Nephron (organoid): ENCODE data around the gene ARAP2.

Experiments
- H3K27ac Mint-ChIP-seq, 3 experiments: 2 replicates each; pipeline ENCODE4 v1.8.0; 2020; ENCODE audit warnings: mixed read lengths in 3 of 3, mild to moderate bottlenecking in 2 of 3, moderate library complexity in 1 of 3
- H3K27me3 Mint-ChIP-seq: 2 replicates; pipeline ENCODE4 v1.8.0; 2021; ENCODE audit warnings: low read depth, mild to moderate bottlenecking, moderate library complexity, mixed read lengths
- H3K36me3 Mint-ChIP-seq: 2 replicates; pipeline ENCODE4 v1.8.0; 2020; ENCODE audit warnings: low read depth, mixed read lengths
- H3K4me1 Mint-ChIP-seq: 2 replicates; pipeline ENCODE4 v1.8.0; 2020; ENCODE audit warnings: mixed read lengths
- H3K4me3 Mint-ChIP-seq, 3 experiments: 2 replicates each; pipeline ENCODE4 v1.8.0; 2020; ENCODE audit warnings: mild to moderate bottlenecking in 3 of 3, mixed read lengths in 3 of 3, moderate library complexity in 2 of 3
- H3K9me3 Mint-ChIP-seq: 2 replicates; pipeline ENCODE4 v1.8.0; 2020; ENCODE audit warnings: mixed read lengths
- TF ChIP-seq, protein P1 (sequence below), 3 experiments: fragments of 200-600 bp; sonication (generic); IDR thresholded peaks; one replicate each; pipeline ENCODE4 v1.5.0; 2021; ENCODE audit warnings: antibody characterized with exemption in 3 of 3; ENCODE audit not compliant: unreplicated experiment in 3 of 3

The ARAP2 gene

DNA sequence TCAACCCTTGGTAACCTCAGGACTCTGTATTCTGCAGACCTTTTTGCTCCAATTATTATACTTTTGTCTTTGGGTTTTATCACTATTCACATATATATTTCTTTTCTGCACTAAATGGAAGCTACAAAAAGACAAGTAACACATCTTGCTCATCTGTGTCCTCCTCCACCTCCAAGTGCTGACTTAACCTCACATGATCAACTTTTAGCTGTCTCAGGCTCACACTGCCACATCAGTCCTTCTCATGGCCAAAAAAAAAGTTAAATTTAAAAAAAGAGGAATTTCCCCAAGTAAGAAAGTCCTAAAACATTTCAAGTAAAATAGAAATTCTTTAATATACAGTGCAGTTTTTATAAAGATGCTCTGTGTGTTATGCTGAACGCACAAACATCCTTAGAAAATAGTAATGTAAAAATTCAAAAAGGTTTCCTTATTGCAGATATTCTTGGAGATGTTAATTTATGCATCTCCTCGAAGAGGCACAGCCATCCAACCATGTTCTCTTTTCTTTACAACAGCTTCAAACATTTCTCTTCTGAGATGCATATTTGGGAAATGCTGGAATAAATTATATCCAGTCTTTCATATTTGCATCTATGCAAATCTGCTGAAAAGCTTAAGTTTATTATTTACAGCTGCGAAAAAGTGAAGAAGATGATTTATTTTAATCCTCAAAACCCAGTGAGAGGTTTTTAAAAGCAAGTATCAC lies 37.6 kb downstream of the ARAP2 start:
- H3K4me1 Mint-ChIP-seq: no peaks in the 10 kb centered on the region
- H3K36me3 Mint-ChIP-seq: no peaks in the 10 kb centered on the region
- TF ChIP-seq, protein P1, sequence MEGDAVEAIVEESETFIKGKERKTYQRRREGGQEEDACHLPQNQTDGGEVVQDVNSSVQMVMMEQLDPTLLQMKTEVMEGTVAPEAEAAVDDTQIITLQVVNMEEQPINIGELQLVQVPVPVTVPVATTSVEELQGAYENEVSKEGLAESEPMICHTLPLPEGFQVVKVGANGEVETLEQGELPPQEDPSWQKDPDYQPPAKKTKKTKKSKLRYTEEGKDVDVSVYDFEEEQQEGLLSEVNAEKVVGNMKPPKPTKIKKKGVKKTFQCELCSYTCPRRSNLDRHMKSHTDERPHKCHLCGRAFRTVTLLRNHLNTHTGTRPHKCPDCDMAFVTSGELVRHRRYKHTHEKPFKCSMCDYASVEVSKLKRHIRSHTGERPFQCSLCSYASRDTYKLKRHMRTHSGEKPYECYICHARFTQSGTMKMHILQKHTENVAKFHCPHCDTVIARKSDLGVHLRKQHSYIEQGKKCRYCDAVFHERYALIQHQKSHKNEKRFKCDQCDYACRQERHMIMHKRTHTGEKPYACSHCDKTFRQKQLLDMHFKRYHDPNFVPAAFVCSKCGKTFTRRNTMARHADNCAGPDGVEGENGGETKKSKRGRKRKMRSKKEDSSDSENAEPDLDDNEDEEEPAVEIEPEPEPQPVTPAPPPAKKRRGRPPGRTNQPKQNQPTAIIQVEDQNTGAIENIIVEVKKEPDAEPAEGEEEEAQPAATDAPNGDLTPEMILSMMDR (IDR thresholded peaks at IDR 0.05; ENCODE audit: unreplicated experiment in 3 of 3): no peak
- H3K4me3 Mint-ChIP-seq: no peak overlapping the region
- no peak overlapping the region for H3K27ac Mint-ChIP-seq
- H3K9me3 Mint-ChIP-seq: no peaks in the 10 kb centered on the region
- H3K27me3 Mint-ChIP-seq: no peaks in the 10 kb centered on the region

DNA sequence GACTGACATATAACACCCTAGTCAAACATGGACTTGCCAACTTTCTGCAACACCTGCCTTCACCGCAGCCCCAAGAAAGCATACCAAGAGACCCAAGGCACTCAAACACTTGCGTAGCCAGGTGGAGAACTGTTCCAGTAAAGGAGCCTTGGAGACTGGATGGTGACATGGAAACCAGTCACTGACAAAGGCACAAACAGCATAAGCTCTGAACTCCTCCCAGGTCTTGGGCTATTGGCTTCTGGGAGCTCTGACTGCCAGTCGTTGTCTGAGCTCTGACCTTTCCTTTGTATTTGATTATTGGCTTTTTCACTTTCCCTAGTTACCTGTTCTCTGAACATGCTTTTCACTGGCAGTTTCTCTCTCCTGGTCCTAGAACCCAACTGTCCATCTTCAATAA lies 38.3 kb downstream of the ARAP2 start:
- Mint-ChIP-seq H3K27ac (no peak overlapping the region), H3K36me3 (no peaks in the 10 kb centered on the region), H3K27me3 (no peaks in the 10 kb centered on the region), H3K4me1 (no peaks in the 10 kb centered on the region), H3K4me3 (no peak overlapping the region), H3K9me3 (no peaks in the 10 kb centered on the region)
- TF ChIP-seq, protein P1 (IDR thresholded peaks at IDR 0.05; ENCODE audit: unreplicated experiment in 3 of 3): no peak

DNA sequence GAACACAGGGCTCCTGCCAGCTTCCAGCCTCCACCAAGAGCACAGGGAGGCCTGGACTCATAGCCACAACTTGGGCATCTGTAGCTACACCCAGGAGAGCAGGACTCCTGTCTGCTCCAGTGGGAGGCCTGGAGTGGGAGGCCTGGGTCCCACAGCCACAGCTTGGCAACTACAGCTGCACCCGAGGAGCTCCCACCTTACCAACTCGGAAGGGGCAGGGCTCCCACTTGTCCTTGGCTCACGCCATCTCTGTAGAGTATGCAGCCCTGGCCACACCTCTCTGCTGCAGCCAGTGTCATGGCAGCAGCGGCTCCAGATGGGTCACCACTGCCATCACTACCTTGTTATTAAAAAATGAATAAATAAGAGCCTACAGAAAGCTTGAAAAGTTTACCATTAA lies 45.5 kb downstream of the ARAP2 start:
- H3K4me3 Mint-ChIP-seq: no peak overlapping the region

DNA sequence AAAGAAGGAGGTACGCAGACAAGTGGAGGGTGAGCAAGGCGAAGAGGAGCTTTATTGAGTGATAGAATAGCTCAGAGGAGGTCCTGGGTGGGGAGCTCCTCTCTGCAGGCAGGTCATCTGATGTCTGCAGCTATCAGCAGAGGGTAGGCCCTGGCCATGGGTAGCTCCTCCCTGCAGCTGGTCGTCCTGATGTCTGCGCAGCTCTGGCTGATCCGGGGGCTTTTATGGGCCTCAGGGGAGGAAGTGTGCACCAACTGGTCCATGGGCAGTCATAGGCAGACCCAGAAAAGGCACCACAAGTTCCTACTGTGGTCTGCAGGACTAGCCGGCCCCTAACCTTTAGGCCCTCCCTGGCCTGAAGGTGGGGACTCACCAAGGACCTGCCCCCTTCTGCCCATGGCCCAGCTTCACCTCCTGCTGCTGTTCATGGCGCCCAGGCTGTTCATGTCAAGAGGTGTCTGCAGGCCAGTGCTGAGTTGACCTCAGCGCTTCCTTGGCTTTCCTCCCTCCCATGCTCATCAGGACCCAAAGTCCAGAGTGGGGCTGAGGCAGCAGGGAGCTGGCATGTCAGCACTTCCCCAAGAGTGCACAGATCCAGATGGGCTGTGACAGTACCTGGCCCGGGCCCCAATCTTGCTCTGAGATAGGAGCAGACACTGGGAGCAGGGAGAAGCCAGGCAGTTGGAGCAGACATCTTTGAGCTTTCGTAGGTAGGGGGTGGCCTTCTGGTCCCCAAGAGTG lies 46.1 kb downstream of the ARAP2 start:
- Mint-ChIP-seq H3K9me3 (no peaks in the 10 kb centered on the region), H3K4me3 (no peak overlapping the region), H3K36me3 (no peaks in the 10 kb centered on the region), H3K27me3 (no peaks in the 10 kb centered on the region), H3K27ac (no peak overlapping the region), H3K4me1 (no peaks in the 10 kb centered on the region)
- TF ChIP-seq, protein P1 (IDR thresholded peaks at IDR 0.05; ENCODE audit: unreplicated experiment in 3 of 3): no peak

More for the DNA sequence above, 45.5 kb downstream of the ARAP2 start:
- Mint-ChIP-seq H3K27ac (no peak overlapping the region), H3K27me3 (no peaks in the 10 kb centered on the region), H3K9me3 (no peaks in the 10 kb centered on the region), H3K4me1 (no peaks in the 10 kb centered on the region), H3K36me3 (no peaks in the 10 kb centered on the region)
- TF ChIP-seq, protein P1 (IDR thresholded peaks at IDR 0.05; ENCODE audit: unreplicated experiment in 3 of 3): no peak

DNA sequence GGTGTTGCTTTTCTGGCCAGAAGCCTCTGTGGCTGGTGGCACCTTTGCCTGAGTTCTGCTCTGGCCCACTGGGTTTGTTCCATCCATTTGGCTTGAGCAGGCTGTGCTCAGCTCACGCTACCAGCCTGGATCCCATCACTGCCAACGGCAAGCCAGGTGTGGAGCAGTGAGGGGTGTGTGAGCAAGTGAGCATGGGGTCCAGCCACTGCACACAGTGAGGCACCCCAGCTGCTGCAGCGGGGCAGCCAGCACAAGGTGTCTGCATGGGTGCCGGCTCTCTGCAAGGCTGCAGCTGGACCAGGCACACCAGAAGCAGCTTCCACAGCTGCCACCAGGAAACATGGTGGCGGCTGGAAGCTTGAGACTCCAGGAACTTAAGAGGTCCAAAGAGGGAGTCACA lies 46.8 kb downstream of the ARAP2 start:
- H3K9me3 Mint-ChIP-seq: no peaks in the 10 kb centered on the region
- H3K27me3 Mint-ChIP-seq: no peaks in the 10 kb centered on the region
- TF ChIP-seq, protein P1 (IDR thresholded peaks at IDR 0.05; ENCODE audit: unreplicated experiment in 3 of 3): no peak
- H3K4me1 Mint-ChIP-seq: no peaks in the 10 kb centered on the region
- no peak overlapping the region for H3K4me3 Mint-ChIP-seq
- H3K27ac Mint-ChIP-seq: no peak overlapping the region
- no peaks in the 10 kb centered on the region for H3K36me3 Mint-ChIP-seq
